Measurements from ENCODE around the gene SOWAHC.

The SOWAHC gene

DNA sequence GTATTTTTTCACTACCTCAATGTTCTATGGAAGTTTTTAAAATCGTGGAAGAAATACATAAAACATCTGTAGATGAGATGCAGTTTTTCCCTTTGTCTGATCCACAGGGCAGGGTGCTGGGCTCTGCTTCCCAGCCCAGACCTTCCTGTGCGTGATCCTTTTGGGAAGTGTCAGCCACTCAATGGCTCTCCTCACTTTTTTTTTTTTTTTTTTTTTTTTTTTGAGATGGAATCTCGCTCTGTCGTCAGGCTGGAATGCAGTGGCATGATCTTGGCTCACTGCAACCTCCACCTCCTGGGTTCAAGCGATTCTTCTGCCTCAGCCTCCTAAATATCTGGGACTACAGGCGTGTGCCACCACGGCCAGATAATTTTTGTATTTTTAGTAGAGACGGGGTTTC, 32.8 kb downstream of the SOWAHC start:
- DNase-seq (ENCODE audit: low spot score): no peak

DNA sequence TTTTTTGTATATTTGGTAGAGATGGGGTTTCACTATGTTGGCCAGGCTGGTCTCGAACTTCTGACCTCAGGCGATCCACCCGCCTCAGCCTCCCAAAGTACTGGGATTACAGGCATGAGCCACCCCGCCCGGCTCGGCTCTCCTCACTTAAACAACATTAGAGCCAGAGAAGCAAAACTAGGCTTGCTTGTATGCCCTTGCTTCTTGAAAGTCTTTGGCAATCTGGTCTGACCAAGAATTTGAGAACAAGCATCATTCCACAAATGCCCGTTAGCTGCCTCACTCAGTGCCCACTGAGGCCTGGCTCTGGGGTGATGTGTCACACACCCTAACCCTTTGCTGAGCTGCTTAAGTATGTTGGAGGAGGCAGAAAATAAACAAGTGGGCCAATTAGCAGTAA, 33.5 kb downstream of the SOWAHC start:
- DNase-seq (ENCODE audit: low spot score): no peak

DNA sequence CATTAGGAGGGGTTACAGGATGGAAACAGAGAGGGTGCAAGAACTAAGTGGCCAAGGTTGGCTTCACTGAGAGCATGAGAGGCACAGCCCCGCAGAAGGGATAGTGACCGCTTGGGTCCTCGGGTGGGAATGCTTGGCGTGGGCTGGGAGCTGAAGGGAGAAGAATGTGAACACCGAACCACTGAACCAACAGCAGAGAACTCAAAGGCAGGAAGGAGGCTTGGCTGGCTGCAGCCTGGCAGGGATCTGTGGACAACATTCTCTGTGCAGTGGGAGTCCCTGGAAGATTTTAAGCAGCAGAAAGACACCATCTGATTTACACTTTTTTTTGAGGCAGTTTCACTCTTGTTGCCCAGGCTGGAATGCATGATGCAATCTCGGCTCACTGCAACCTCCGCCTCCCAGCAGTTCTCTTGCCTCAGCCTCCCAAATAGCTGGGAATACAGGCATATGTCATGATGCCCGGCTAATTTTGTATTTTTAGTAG, 33.9 kb downstream of the SOWAHC start:
- DNase-seq (ENCODE audit: low spot score): peak; percentile 17

DNA sequence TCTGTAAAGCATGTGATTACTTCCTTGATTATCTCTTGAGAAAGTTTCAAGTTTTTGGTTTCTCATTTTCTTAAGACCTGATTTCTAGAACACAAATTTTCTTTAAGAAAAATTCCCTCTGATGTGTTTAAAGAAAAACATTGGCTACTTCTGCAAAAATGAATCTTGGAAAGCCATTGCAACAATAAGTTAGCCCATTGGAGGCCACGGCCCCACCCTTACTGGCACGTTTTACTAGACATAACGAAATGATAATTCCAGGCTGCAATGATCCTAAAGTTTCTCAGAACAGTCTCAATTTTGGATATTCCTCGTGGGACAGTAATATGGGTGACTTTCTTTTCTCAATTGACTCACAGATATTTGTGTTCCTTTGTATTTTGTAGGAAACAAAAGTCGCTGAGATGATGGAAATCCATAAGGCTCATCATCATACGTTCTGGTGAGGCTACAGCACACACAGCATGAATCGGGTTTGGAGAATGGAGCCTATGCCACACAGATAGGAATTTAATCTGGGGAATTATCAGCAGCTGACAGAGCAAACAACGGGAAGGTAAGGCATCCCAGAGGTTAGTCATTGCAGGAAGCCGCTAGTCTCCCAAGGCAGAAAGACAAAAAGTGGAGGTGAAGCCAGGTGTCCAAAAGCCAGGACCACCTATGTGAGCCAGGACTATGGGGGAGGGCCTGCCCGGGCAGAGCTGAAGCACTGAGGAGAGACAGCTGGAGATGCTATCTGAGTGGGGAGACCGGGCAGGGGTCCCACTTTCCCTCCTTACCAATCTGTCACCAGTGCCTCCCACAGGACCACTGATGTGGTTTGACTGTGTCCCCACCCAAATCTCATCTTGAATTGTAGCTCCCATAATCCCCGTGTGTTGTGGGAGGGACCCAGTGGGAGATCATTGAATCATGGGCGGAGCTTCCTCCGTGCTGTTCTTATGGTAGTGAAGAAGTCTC, 35.9 kb downstream of the SOWAHC start:
- no peak for DNase-seq (ENCODE audit: low spot score)

DNA sequence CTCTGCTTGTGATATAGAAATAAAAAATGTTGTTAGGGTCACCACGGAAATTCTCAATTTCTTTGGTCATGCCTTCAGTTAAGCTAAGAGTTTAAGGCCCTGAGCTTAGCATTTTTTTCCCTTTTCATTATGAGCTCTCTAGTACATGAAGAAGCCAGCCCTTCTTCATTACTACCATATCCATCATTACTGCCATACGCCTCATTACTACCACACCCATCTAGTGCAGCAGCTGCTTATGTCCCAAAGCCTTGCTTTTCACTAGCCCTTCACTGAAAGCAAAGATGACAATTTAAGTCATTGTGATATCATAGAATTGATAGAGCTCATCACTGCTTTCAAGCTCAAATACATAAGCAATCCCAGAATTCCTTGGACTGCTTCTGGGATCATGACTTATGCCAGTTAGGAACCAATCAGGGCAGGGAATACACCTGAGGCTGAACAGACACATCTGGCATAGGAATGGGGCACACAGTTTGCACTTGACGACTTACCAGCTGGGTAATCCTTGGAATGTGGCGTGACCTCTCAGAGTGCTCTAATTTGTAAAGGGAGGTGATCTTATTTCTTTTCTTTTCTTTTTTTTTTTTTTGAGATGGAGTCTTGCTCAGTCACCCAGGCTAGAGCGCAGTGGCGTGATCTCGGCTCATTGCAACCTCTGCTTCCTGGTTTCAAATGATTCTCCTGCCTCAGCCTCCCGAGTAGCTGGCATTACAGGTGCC, 40.3 kb downstream of the SOWAHC start:
- DNase-seq (ENCODE audit: low spot score): no peak

DNA sequence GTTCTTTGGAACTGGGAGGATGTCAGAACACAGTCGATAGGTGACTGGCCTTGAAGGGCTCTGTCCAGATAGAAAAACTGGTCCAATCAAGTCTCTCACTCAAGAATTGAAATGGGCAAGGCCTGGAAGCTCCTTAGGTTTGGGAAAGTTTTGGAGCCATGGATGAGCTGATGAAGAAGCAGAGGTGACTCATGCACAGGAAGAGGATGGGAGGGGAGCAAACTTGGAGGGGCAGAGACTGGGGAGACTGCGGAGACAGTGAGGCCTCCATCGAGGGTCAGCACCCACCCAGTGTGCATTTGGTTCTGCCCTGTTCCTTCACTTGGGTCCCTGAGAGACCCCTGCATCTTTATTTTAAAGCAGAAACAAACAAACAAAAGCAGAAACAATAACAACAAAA, 41.1 kb downstream of the SOWAHC start:
- DNase-seq (ENCODE audit: low spot score): no peak

DNA sequence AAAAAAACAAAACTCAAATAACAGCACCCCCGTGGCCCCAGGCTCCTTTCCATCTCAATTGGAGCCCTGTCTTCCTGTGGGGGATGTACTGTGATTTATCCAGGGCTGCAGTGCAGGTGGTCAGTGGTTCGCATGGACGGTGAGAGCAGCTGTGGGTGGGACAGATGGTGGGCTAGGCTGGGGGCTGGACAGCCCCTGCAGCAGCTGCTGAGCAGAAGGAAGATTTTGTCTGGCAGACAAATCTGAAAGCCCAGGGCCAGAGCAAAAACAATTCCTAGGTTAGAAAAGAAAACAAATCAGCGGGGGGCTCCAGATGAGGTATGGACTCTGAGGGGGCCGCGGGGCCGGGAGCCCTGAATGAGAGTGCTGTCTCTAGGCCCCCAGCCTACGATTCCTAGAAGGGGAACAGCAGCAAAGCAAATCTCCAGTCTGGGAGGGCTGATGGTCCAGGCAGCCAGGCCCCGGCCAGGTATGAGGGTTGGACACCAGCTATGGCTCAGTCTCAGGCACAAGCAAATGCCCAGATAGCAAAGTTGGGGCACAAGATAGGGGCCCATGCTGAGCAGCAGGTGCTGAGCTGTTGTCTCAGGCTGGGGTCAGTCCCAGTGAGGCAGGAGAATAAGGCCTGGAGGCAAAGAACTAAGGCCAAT, 45.4 kb downstream of the SOWAHC start:
- no peak for DNase-seq (ENCODE audit: low spot score)

DNA sequence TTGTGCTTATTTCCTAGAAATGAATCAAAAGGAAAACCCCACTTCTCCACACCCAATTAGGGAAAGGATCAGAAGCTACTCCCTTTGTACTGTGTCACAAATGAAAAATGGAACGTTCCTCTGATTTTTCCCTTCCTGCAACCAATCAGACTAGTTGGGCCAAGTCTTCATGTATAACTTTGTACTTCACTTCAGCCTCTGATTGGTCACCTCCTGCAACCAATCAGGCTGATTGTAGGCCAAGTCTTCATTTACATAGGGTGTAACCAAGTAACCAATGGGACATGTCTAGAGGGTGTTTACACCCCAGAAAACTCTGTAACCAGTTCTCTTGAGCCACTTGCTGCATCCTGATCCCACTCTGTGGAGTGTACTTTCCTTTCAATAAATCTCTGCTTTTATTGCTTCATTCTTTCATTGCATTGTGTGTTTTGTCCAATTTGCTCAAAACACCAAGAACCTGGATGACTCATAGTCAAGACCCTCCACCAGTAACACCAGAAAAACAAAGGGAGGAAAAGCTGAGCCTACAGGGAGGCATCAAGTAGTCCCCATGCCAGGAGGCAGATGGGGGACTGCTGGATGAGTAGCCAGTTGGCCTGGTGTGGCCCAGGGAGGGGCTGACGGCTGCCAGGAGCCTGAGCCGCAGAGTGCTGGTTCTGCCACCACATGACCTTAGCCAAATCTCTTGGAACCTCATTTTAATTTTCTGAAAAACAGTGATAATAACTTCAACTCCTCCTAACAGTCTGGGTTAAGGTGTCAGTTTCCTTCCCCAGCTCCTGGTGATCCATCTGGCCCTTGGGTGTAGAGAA, 46.1 kb downstream of the SOWAHC start:
- DNase-seq (ENCODE audit: low spot score): no peak

DNA sequence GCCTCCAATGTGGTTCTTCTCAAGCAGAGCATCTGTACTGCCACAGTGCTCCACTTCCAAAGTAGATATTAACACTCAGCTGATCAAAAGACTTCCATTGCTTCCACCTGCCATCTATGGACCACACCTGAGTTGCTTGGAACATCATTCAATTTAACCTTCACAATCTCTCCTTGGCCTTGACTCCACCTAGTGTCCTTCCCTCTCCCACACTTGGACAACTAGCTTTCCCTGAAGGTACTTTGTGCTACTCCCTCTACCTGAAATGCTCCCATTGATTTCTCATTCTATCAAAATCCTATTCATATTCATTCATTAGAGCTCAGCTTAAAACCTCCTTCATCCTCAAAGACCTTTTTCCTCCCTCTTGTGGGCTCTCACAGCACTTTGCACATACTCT, 48.7 kb downstream of the SOWAHC start:
- DNase-seq (ENCODE audit: low spot score): no peak

DNA sequence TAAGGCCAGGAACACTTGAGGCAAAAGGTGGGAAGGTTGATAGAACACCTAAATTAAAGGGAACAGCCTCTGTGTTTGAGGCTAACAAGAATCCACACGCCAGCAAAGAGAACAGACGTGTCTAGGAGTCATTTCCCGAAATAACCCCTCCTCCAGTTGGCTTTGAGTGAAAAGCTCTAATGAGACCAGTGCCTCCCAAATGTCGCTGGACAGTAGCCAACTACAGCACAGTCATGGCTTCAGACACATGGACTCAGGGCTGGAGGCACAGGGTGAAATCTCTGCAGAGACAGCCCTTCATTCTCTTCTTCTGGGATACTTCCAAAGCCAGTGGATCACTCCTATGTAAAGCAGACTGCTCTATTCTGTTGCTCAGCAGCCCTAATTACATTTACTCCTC, 49.6 kb downstream of the SOWAHC start:
- peak; percentile 84 for DNase-seq (ENCODE audit: low spot score)

DNA sequence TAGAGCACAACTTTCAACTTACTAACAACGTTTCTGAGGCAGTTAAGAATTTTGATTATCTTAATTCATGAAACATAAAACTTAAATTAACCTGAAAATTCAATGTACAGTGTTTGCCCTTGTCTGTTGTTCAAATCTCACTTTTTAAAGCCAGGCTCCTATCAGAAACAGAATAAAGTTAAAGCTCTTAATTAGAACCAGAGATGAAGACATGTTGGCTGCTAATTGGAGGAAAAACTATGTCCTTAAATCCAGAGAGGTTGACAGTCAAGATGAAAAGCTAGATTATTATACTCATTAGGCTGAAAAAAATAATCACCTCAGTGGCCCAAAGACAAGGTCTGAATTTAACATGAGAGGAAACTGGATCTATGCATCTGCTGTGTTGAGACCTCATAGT, 52.3 kb downstream of the SOWAHC start:
- no peak for DNase-seq (ENCODE audit: low spot score)
